K562 (cell line): ENCODE data around the gene GRIA2.
"Not testable (repeated sequence)": the region's sequence is repeated elsewhere in the genome, so short reads cannot be mapped to it uniquely, and the experiment has no call there.

ENCODE experiments used
- ATF6 ChIP-seq: sonication (generic); formaldehyde crosslinking; IDR thresholded peaks from 2 replicates; pipeline ENCODE4 v1.4.0; 2020; ENCODE audit warnings: mild to moderate bottlenecking, missing genetic modification reagents
- CREM ChIP-seq: IDR thresholded peaks from 2 replicates; pipeline ENCODE4 v1.6.1; 2014; ENCODE audit warnings: antibody characterized with exemption, low read depth
- CTBP1 ChIP-seq: fragments of 450-650 bp; IDR thresholded peaks from 2 replicates; pipeline ENCODE4 v1.6.1; 2016; ENCODE audit warnings: borderline replicate concordance
- CTCF ChIP-seq, 3 experiments: IDR thresholded peaks in 2 of 3; conservative IDR thresholded peaks in 1 of 3; 2 replicates each; pipeline ENCODE4 v1.5.1; 2011 to 2012; ENCODE audit warnings: low read length in 3 of 3, mild to moderate bottlenecking in 3 of 3, control low read depth in 2 of 3, improper control_type of control experiment in 1 of 3, inconsistent platforms in 1 of 3, low read depth in 1 of 3, mixed read lengths in 1 of 3, moderate library complexity in 1 of 3; ENCODE audit not compliant: insufficient read depth in 2 of 3
- HDAC6 ChIP-seq: IDR thresholded peaks from 2 replicates; pipeline ENCODE4 v1.6.1; 2012; ENCODE audit warnings: low read depth, mild to moderate bottlenecking, control low read depth, inconsistent platforms, low read length, moderate library complexity
- ID3 ChIP-seq, 2 experiments: fragments of 250-450 bp in 1 of 2; fragments of 450-650 bp in 1 of 2; sonication (Bioruptor Pico) in 1 of 2; IDR thresholded peaks; 2 replicates each; pipeline versions ENCODE4 v1.6.1 to v1.8.0; 2016 to 2021; ENCODE audit warnings: mild to moderate bottlenecking in 2 of 2, moderate library complexity in 2 of 2, missing compliant biosample characterization in 1 of 2, missing genetic modification characterization in 1 of 2
- KAT2B ChIP-seq: IDR thresholded peaks from one replicate; pipeline ENCODE4 v1.6.1; 2012; ENCODE audit warnings: low read depth, mild to moderate bottlenecking, control low read depth, inconsistent platforms, low read length, moderate library complexity
- PREB ChIP-seq: sonication (generic); formaldehyde crosslinking; IDR thresholded peaks from 2 replicates; pipeline ENCODE4 v1.8.1; 2023; ENCODE audit warnings: mild to moderate bottlenecking, missing genetic modification reagents
- RAD21 ChIP-seq, 2 experiments: fragments of 250-450 bp in 1 of 2; fragments of 450-650 bp in 1 of 2; sonication (Bioruptor Pico) in 1 of 2; formaldehyde crosslinking in 1 of 2; IDR thresholded peaks in 1 of 2; conservative IDR thresholded peaks in 1 of 2; 2 replicates each; pipeline versions ENCODE4 v1.4.0 to v1.8.0; 2020 to 2022; ENCODE audit warnings: mild to moderate bottlenecking in 2 of 2, moderate library complexity in 1 of 2
- RNF219 ChIP-seq: fragments of 250-450 bp; sonication (Bioruptor Pico); IDR thresholded peaks from 2 replicates; pipeline ENCODE4 v1.5.0; 2022; ENCODE audit warnings: mild to moderate bottlenecking
- TRIM24 ChIP-seq, 2 experiments: fragments of 450-650 bp; IDR thresholded peaks; 2 replicates each; pipeline ENCODE4 v1.6.1; 2016
- USF2 ChIP-seq: sonication (generic); formaldehyde crosslinking; IDR thresholded peaks from 2 replicates; pipeline ENCODE4 v1.5.0; 2020; ENCODE audit warnings: missing genetic modification reagents
- ZNF232 ChIP-seq: sonication (generic); formaldehyde crosslinking; IDR thresholded peaks from 2 replicates; pipeline ENCODE4 v1.8.0; 2022; ENCODE audit warnings: mild to moderate bottlenecking, missing genetic modification reagents
- ZNF398 ChIP-seq: fragments of 250-450 bp; sonication (Bioruptor Pico); IDR thresholded peaks from 2 replicates; pipeline ENCODE4 v1.8.0; 2021; ENCODE audit warnings: moderate library complexity, mild to moderate bottlenecking, inconsistent platforms

- not testable (repeated sequence) for TF ChIP-seq ID3 (CRISPR knock-in tag; IDR thresholded peaks at IDR 0.05); ID3 (tag; IDR thresholded peaks at IDR 0.05); TRIM24 (IDR thresholded peaks at IDR 0.05); ZNF232 (CRISPR knock-in tag); ZNF398 (CRISPR knock-in tag); ATF6 (CRISPR knock-in tag); PREB; RNF219; RAD21 (CRISPR knock-in tag; conservative IDR thresholded peaks at IDR 0.05 in 1 of 2, IDR thresholded peaks at IDR 0.05 in 1 of 2); USF2 (CRISPR knock-in tag); CREM; HDAC6; CTCF (IDR thresholded peaks at IDR 0.05 in 2 of 3, conservative IDR thresholded peaks at IDR 0.05 in 1 of 3; ENCODE audit: insufficient read depth in 2 of 3, low read depth in 1 of 3, low read length in 3 of 3); CTBP1; KAT2B
Measured at GRCh38 chr4:157258165-157258564, 37.6 kb downstream of the GRIA2 start.
